HepG2 (cell line): ENCODE measurements around the gene TAT. TPM values are rescaled to one million over a fixed set of nuclear protein-coding genes. Genes with fewer than 3 reads are reported as not detected.

Experiments
- ATF7 ChIP-seq, 2 experiments: fragments of 450-650 bp in 1 of 2; sonication (generic) in 1 of 2; formaldehyde crosslinking in 1 of 2; IDR thresholded peaks; 2 replicates each; pipeline versions ENCODE4 v1.4.0 to v1.6.1; 2016 to 2020; ENCODE audit warnings: antibody characterized with exemption in 1 of 2, mild to moderate bottlenecking in 1 of 2, missing genetic modification reagents in 1 of 2
- FOXK1 ChIP-seq: sonication (generic); formaldehyde crosslinking; IDR thresholded peaks from 2 replicates; pipeline ENCODE4 v1.4.0; 2020; ENCODE audit warnings: low read depth, missing genetic modification reagents, borderline replicate concordance
- GABPB1 ChIP-seq: IDR thresholded peaks from 2 replicates; pipeline ENCODE4 v1.6.1; 2016; ENCODE audit warnings: mild to moderate bottlenecking, missing genetic modification reagents, moderate library complexity, missing compliant biosample characterization
- GATAD2A ChIP-seq: IDR thresholded peaks from 2 replicates; pipeline ENCODE4 v1.6.1; 2016
- MIXL1 ChIP-seq: IDR thresholded peaks from 2 replicates; pipeline ENCODE4 v1.6.1; 2016
- PHF21A ChIP-seq: sonication (generic); formaldehyde crosslinking; IDR thresholded peaks from 2 replicates; pipeline ENCODE4 v1.5.0; 2020; ENCODE audit warnings: mild to moderate bottlenecking, missing genetic modification reagents
- POGZ ChIP-seq: sonication (generic); formaldehyde crosslinking; IDR thresholded peaks from 2 replicates; pipeline ENCODE4 v1.4.0; 2020; ENCODE audit warnings: mild to moderate bottlenecking, missing genetic modification reagents
- RAD51 ChIP-seq: fragments of 450-650 bp; IDR thresholded peaks from 2 replicates; pipeline ENCODE4 v1.6.1; 2016; ENCODE audit warnings: borderline replicate concordance
- SAFB2 ChIP-seq: sonication (generic); formaldehyde crosslinking; IDR thresholded peaks from 2 replicates; pipeline ENCODE4 v1.5.1; 2020; ENCODE audit warnings: missing genetic modification reagents, low read depth, mild to moderate bottlenecking, borderline replicate concordance
- SALL1 ChIP-seq: sonication (generic); formaldehyde crosslinking; IDR thresholded peaks from 2 replicates; pipeline ENCODE4 v1.8.0; 2022; ENCODE audit warnings: mild to moderate bottlenecking, missing genetic modification reagents
- STAG1 ChIP-seq: sonication (generic); formaldehyde crosslinking; IDR thresholded peaks from 2 replicates; pipeline ENCODE4 v1.4.0; 2020; ENCODE audit warnings: missing genetic modification reagents
- ZNF672 ChIP-seq: sonication (generic); formaldehyde crosslinking; IDR thresholded peaks from 2 replicates; pipeline ENCODE4 v1.8.1; 2022; ENCODE audit warnings: missing genetic modification reagents
- ZNF720 ChIP-seq: sonication (generic); formaldehyde crosslinking; IDR thresholded peaks from 2 replicates; pipeline ENCODE4 v1.4.0; 2020; ENCODE audit warnings: missing genetic modification reagents
- ZNF747 ChIP-seq: sonication (generic); formaldehyde crosslinking; IDR thresholded peaks from 2 replicates; pipeline ENCODE4 v1.8.1; 2023; ENCODE audit warnings: missing genetic modification reagents, mild to moderate bottlenecking, borderline replicate concordance
- ZNF776 ChIP-seq: sonication (generic); formaldehyde crosslinking; IDR thresholded peaks from 2 replicates; pipeline ENCODE4 v1.4.0; 2020; ENCODE audit warnings: mild to moderate bottlenecking, missing genetic modification reagents
- polyA plus RNA-seq, 8 experiments: library from polyadenylated mRNA; depleted of rRNA in 3 of 8; stranded (reverse) in 7 of 8; unstranded in 1 of 8; fragments of >200 nt; fragmentation: Illumina TruSeq in 4 of 8; extraction: Trizol in 4 of 8; gene quantifications; 2 replicates each; pipeline versions ENCODE4 v1.2.1 to v1.2.3, GENCODE V29; 2011 to 2016; ENCODE audit warnings: low read depth in 4 of 8, missing spikeins in 1 of 8, mixed read lengths in 1 of 8; ENCODE audit not compliant: insufficient read depth in 1 of 8
- total RNA-seq, 5 experiments: library from RNA; depleted of rRNA; stranded (reverse); fragments of >200 nt; fragmentation: Illumina TruSeq; extraction: Trizol; gene quantifications; 2 replicates each; pipeline ENCODE4 v1.2.3, GENCODE V29; 2016; ENCODE audit warnings: low read depth in 1 of 5
- TF ChIP-seq, protein P1 (sequence below): sonication (generic); formaldehyde crosslinking; IDR thresholded peaks from 2 replicates; pipeline ENCODE4 v1.8.0; 2022; ENCODE audit warnings: mild to moderate bottlenecking, missing genetic modification reagents
- TF ChIP-seq, protein P2 (sequence below): sonication (generic); formaldehyde crosslinking; IDR thresholded peaks from 2 replicates; pipeline ENCODE4 v1.5.1; 2020; ENCODE audit warnings: mild to moderate bottlenecking, moderate library complexity, missing genetic modification reagents
- TF ChIP-seq, protein P3 (sequence below): sonication (generic); formaldehyde crosslinking; IDR thresholded peaks from 2 replicates; pipeline ENCODE4 v1.4.0; 2020; ENCODE audit warnings: missing genetic modification reagents, borderline replicate concordance
- TF ChIP-seq, protein P4 (sequence below): sonication (generic); formaldehyde crosslinking; IDR thresholded peaks from 2 replicates; pipeline ENCODE4 v1.5.0; 2020; ENCODE audit warnings: mild to moderate bottlenecking, missing genetic modification reagents, borderline replicate concordance

TAT gene
- total and polyA plus RNA-seq, 2 of the 13 experiments (the other 11 are each of a cell fraction or from before 2014, with no cell fraction given): 1.6 to 5.8 TPM

DNA sequence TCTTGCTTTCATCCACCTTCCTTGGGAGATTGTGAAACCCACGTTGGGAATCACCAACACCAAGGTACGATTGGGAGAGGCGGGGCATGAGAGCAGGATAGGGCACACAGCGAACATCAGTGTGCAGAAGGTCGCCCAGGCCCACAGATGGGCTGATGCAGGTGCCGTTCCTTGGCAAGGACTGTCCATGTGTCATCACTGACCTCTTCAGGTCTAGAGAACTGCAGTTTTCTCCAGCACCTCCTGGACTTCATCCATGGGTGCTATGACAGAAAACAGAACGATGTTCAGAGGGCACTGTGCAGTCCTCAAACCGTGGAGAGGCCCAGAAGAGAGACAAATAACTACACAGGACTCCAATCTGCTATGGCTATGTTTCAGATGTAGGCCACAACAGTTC lies 23.9 kb upstream of the TAT start (continued):
- TF ChIP-seq, protein P1, sequence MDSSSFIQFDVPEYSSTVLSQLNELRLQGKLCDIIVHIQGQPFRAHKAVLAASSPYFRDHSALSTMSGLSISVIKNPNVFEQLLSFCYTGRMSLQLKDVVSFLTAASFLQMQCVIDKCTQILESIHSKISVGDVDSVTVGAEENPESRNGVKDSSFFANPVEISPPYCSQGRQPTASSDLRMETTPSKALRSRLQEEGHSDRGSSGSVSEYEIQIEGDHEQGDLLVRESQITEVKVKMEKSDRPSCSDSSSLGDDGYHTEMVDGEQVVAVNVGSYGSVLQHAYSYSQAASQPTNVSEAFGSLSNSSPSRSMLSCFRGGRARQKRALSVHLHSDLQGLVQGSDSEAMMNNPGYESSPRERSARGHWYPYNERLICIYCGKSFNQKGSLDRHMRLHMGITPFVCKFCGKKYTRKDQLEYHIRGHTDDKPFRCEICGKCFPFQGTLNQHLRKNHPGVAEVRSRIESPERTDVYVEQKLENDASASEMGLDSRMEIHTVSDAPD (CRISPR knock-in tag): no peak
- TF ChIP-seq, protein P2, sequence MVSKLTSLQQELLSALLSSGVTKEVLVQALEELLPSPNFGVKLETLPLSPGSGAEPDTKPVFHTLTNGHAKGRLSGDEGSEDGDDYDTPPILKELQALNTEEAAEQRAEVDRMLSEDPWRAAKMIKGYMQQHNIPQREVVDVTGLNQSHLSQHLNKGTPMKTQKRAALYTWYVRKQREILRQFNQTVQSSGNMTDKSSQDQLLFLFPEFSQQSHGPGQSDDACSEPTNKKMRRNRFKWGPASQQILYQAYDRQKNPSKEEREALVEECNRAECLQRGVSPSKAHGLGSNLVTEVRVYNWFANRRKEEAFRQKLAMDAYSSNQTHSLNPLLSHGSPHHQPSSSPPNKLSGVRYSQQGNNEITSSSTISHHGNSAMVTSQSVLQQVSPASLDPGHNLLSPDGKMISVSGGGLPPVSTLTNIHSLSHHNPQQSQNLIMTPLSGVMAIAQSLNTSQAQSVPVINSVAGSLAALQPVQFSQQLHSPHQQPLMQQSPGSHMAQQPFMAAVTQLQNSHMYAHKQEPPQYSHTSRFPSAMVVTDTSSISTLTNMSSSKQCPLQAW: 0 out of 2 replicates have a peak, but pooled peaks have one; percentile 25
- TF ChIP-seq STAG1 (CRISPR knock-in tag) (peak; percentile 80), ZNF720 (CRISPR knock-in tag) (no peak), FOXK1 (CRISPR knock-in tag) (no peak), ATF7 (IDR thresholded peaks at IDR 0.05) (no peak), ATF7 (CRISPR knock-in tag; IDR thresholded peaks at IDR 0.05) (no peak), SAFB2 (CRISPR knock-in tag) (0 out of 2 replicates have a peak, but pooled peaks have one; percentile 7), GATAD2A (CRISPR knock-in tag) (peak; percentile 52; the same call in 1 of the 2 replicates), SALL1 (CRISPR knock-in tag) (peak; percentile 72), PHF21A (CRISPR knock-in tag) (no peak), MIXL1 (CRISPR knock-in tag) (peak; percentile 61; the same call in 1 of the 2 replicates), ZNF776 (CRISPR knock-in tag) (0 out of 2 replicates have a peak, but pooled peaks have one; percentile 50), ZNF747 (CRISPR knock-in tag) (no peak), GABPB1 (CRISPR knock-in tag) (0 out of 2 replicates have a peak, but pooled peaks have one; percentile 30), ZNF672 (CRISPR knock-in tag) (no peak), POGZ (CRISPR knock-in tag) (peak; percentile 58; the same call in 1 of the 2 replicates), RAD51 (no peak)
- TF ChIP-seq, protein P3, sequence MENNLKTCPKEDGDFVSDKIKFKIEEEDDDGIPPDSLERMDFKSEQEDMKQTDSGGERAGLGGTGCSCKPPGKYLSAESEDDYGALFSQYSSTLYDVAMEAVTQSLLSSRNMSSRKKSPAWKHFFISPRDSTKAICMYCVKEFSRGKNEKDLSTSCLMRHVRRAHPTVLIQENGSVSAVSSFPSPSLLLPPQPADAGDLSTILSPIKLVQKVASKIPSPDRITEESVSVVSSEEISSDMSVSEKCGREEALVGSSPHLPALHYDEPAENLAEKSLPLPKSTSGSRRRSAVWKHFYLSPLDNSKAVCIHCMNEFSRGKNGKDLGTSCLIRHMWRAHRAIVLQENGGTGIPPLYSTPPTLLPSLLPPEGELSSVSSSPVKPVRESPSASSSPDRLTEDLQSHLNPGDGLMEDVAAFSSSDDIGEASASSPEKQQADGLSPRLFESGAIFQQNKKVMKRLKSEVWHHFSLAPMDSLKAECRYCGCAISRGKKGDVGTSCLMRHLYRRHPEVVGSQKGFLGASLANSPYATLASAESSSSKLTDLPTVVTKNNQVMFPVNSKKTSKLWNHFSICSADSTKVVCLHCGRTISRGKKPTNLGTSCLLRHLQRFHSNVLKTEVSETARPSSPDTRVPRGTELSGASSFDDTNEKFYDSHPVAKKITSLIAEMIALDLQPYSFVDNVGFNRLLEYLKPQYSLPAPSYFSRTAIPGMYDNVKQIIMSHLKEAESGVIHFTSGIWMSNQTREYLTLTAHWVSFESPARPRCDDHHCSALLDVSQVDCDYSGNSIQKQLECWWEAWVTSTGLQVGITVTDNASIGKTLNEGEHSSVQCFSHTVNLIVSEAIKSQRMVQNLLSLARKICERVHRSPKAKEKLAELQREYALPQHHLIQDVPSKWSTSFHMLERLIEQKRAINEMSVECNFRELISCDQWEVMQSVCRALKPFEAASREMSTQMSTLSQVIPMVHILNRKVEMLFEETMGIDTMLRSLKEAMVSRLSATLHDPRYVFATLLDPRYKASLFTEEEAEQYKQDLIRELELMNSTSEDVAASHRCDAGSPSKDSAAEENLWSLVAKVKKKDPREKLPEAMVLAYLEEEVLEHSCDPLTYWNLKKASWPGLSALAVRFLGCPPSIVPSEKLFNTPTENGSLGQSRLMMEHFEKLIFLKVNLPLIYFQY (CRISPR knock-in tag): 0 out of 2 replicates have a peak, but pooled peaks have one; percentile 24
- TF ChIP-seq, protein P4, sequence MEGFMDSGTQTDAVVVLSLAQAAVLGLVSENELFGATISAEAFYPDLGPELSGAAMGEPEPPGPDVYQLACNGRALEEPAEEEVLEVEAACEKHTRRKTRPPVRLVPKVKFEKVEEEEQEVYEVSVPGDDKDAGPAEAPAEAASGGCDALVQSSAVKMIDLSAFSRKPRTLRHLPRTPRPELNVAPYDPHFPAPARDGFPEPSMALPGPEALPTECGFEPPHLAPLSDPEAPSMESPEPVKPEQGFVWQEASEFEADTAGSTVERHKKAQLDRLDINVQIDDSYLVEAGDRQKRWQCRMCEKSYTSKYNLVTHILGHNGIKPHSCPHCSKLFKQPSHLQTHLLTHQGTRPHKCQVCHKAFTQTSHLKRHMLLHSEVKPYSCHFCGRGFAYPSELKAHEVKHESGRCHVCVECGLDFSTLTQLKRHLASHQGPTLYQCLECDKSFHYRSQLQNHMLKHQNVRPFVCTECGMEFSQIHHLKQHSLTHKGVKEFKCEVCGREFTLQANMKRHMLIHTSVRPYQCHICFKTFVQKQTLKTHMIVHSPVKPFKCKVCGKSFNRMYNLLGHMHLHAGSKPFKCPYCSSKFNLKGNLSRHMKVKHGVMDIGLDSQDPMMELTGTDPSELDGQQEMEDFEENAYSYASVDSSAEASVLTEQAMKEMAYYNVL (CRISPR knock-in tag): 0 out of 2 replicates have a peak, but pooled peaks have one; percentile 14
